GM21360 (cell line): ENCODE data around the gene BAAT.
"Not testable (repeated sequence)": the region's sequence is repeated elsewhere in the genome, so short reads cannot be mapped to it uniquely, and the experiment has no call there.

Source experiments
- ATAC-seq: cut with Tn5 transposase; IDR thresholded peaks from one replicate; pipeline ENCODE4 v1.9.1; 2021; ENCODE audit warnings: mild to moderate bottlenecking, moderate library complexity; ENCODE audit not compliant: unreplicated experiment

The BAAT gene

GRCh38 chr9:101365181-101365580 lies 19.6 kb downstream of the BAAT start:
- no peak for ATAC-seq

GRCh38 chr9:101362450-101362849 lies 22.4 kb downstream of the BAAT start:
- no peak for ATAC-seq

GRCh38 chr9:101360647-101361046 lies 24.2 kb downstream of the BAAT start:
- ATAC-seq, result no peak

- ATAC-seq, result no peak
These were observed 25.1 kb downstream of the BAAT start for GRCh38 chr9:101359679-101360078.

- ATAC-seq, result no peak
These were observed 28.2 kb downstream of the BAAT start for GRCh38 chr9:101356619-101357018.

GRCh38 chr9:101354765-101355708 lies 29.8 kb downstream of the BAAT start:
- ATAC-seq, result no peak

- no peak for ATAC-seq
These were observed 30.6 kb downstream of the BAAT start for GRCh38 chr9:101354143-101354764.

GRCh38 chr9:101353683-101354082 lies 31.1 kb downstream of the BAAT start:
- ATAC-seq, result no peak

- ATAC-seq, result no peak
These were observed 31.8 kb downstream of the BAAT start for GRCh38 chr9:101352892-101353463.

GRCh38 chr9:101350285-101350684 lies 34.5 kb downstream of the BAAT start:
- no peak for ATAC-seq

GRCh38 chr9:101342595-101342994 lies 42.2 kb downstream of the BAAT start:
- no peak for ATAC-seq

- ATAC-seq, result no peak
These were observed 42.8 kb downstream of the BAAT start for GRCh38 chr9:101341958-101342357.

GRCh38 chr9:101337237-101337636 lies 47.6 kb downstream of the BAAT start:
- no peak for ATAC-seq

- no peak for ATAC-seq
These were observed 48.7 kb downstream of the BAAT start for GRCh38 chr9:101336091-101336490.

- ATAC-seq, result no peak
These were observed 50.7 kb downstream of the BAAT start for GRCh38 chr9:101333926-101334702.

GRCh38 chr9:101333490-101333889 lies 51.3 kb downstream of the BAAT start:
- no peak for ATAC-seq

- ATAC-seq, result no peak
These were observed 52.4 kb downstream of the BAAT start for GRCh38 chr9:101332362-101332761.

- not testable (repeated sequence) for ATAC-seq
These were observed 57.3 kb downstream of the BAAT start for GRCh38 chr9:101327422-101327909.

- ATAC-seq, result no peak
These were observed 58.3 kb downstream of the BAAT start for GRCh38 chr9:101326501-101326900.

GRCh38 chr9:101326035-101326434 lies 58.8 kb downstream of the BAAT start:
- ATAC-seq, result no peak

GRCh38 chr9:101325053-101325452 lies 59.8 kb downstream of the BAAT start:
- ATAC-seq, result no peak
